Measurements from ENCODE around the gene SOCS7.
A peak's percentile ranks its signal among the peaks of the same experiment; 100 is the strongest.
"Not testable (repeated sequence)": the region's sequence is repeated elsewhere in the genome, so short reads cannot be mapped to it uniquely, and the experiment has no call there.

SOCS7 gene

GRCh38 chr17:38430316-38430715, 78.7 kb downstream of the SOCS7 start:
- DNase-seq (ENCODE audit: low read depth), result peak; percentile 74
- H3K4me3 ChIP-seq (replicated peaks; ENCODE audit: low read depth, low read length), result peak overlapping the region; percentile 17
- no peak for TF ChIP-seq CTCF (IDR thresholded peaks at IDR 0.05; ENCODE audit: low read length, missing control alignments)

GRCh38 chr17:38430822-38431221, 79.2 kb downstream of the SOCS7 start:
- no peak for TF ChIP-seq CTCF (IDR thresholded peaks at IDR 0.05; ENCODE audit: low read length, missing control alignments)
- DNase-seq (ENCODE audit: low read depth), result no peak
- no peak overlapping the region for H3K4me3 ChIP-seq (replicated peaks; ENCODE audit: low read depth, low read length)

GRCh38 chr17:38431346-38432145, 79.9 kb downstream of the SOCS7 start:
- TF ChIP-seq CTCF (IDR thresholded peaks at IDR 0.05; ENCODE audit: low read length, missing control alignments), result no peak
- H3K4me3 ChIP-seq (replicated peaks; ENCODE audit: low read depth, low read length), result no peak overlapping the region
- DNase-seq (ENCODE audit: low read depth), result no peak

GRCh38 chr17:38434178-38434665, 82.6 kb downstream of the SOCS7 start:
- H3K4me3 ChIP-seq (replicated peaks; ENCODE audit: low read depth, low read length), result no peak overlapping the region
- DNase-seq (ENCODE audit: low read depth), result no peak
- no peak for TF ChIP-seq CTCF (IDR thresholded peaks at IDR 0.05; ENCODE audit: low read length, missing control alignments)

GRCh38 chr17:38435795-38436194, 84.2 kb downstream of the SOCS7 start:
- no peak for TF ChIP-seq CTCF (IDR thresholded peaks at IDR 0.05; ENCODE audit: low read length, missing control alignments)
- no peak overlapping the region for H3K4me3 ChIP-seq (replicated peaks; ENCODE audit: low read depth, low read length)
- DNase-seq (ENCODE audit: low read depth), result no peak

- DNase-seq (ENCODE audit: low read depth), result no peak
- no peak overlapping the region for H3K4me3 ChIP-seq (replicated peaks; ENCODE audit: low read depth, low read length)
- TF ChIP-seq CTCF (IDR thresholded peaks at IDR 0.05; ENCODE audit: low read length, missing control alignments), result no peak
Observed at GRCh38 chr17:38436386-38436785, 84.7 kb downstream of the SOCS7 start.

- not testable (repeated sequence) for H3K4me3 ChIP-seq (replicated peaks; ENCODE audit: low read depth, low read length); DNase-seq (ENCODE audit: low read depth)
Observed at GRCh38 chr17:38437313-38437712, 85.7 kb downstream of the SOCS7 start.

All from fibroblast of pulmonary artery (primary cell).